Transverse colon (tissue), 4 donors: Measurements from ENCODE around the gene EFEMP2. TPM values are rescaled to one million over a fixed set of nuclear protein-coding genes. Genes with fewer than 3 reads are reported as not detected.

Experiments used
- DNase-seq: peaks from one replicate; pipeline ENCODE4 v3.0.0-alpha.2; 2019
- H3K27ac ChIP-seq, 4 donors: fragments of 200-600 bp; sonication (generic); 2 replicates each; pipeline ENCODE4 v1.5.1; 2016 to 2018; ENCODE audit warnings: inconsistent platforms in 4 of 4
- H3K27me3 ChIP-seq: fragments of 200-600 bp; sonication (generic); 2 replicates; pipeline ENCODE4 v1.5.1; 2017; ENCODE audit warnings: inconsistent platforms
- H3K36me3 ChIP-seq, 4 donors: fragments of 200-600 bp; sonication (generic); 2 replicates each; pipeline ENCODE4 v1.5.1; 2017 to 2019; ENCODE audit warnings: inconsistent platforms in 4 of 4
- H3K4me1 ChIP-seq, 4 donors: fragments of 200-600 bp; sonication (generic); 2 replicates each; pipeline ENCODE4 v1.5.1; 2017 to 2020; ENCODE audit warnings: inconsistent platforms in 4 of 4
- H3K4me3 ChIP-seq, 4 donors: fragments of 200-600 bp; sonication (generic); 1 replicate in 1 of 4; 2 replicates in 3 of 4; pipeline versions ENCODE4 v1.5.1 to v1.6.1; 2017 to 2019; ENCODE audit warnings: inconsistent platforms in 4 of 4
- H3K9me3 ChIP-seq, 2 donors: fragments of 200-600 bp; sonication (generic); 2 replicates each; pipeline ENCODE4 v1.5.1; 2017 to 2019; ENCODE audit warnings: inconsistent platforms in 2 of 2
- CTCF ChIP-seq, 5 experiments: fragments of 200-600 bp in 3 of 5; fragments of 450-650 bp in 2 of 5; sonication (generic) in 3 of 5; IDR thresholded peaks; 1 replicate in 2 of 5; 2 replicates in 3 of 5; pipeline ENCODE4 v1.5.1; 2016 to 2017; ENCODE audit warnings: antibody characterized with exemption in 5 of 5, inconsistent platforms in 3 of 5, mild to moderate bottlenecking in 2 of 5, moderate library complexity in 1 of 5
- EP300 ChIP-seq: sonication (generic); formaldehyde crosslinking; IDR thresholded peaks from one replicate; pipeline ENCODE4 v1.6.1; 2017; ENCODE audit warnings: antibody characterized with exemption, low read depth
- POLR2A ChIP-seq: fragments of 450-650 bp; IDR thresholded peaks from one replicate; pipeline ENCODE4 v1.6.1; 2016; ENCODE audit warnings: antibody characterized with exemption, mild to moderate bottlenecking, moderate library complexity
- POLR2AphosphoS5 ChIP-seq, 3 donors: sonication (generic); formaldehyde crosslinking; IDR thresholded peaks; one replicate each; pipeline ENCODE4 v1.6.1; 2016; ENCODE audit warnings: antibody characterized with exemption in 3 of 3
- WGBS, 2 donors: methylation state at CpG; one replicate each; pipeline ENCODE4 v1.1.5; 2018; ENCODE audit warnings: low coverage in 1 of 2; 5-methylcytosine and 5-hydroxymethylcytosine counted together
- in situ Hi-C, 4 donors: fragments of 200-750 bp; cut with MboI; loops; one replicate each; pipeline versions ENCODE4 v1.15.0 to v1.15.1; 2017; ENCODE audit warnings: low sequenced_read_pairs in 3 of 4, low pct_ligation_motif_present in 1 of 4, low pct_unique_long_range_greater_than_20kb in 1 of 4
- intact Hi-C: fragments of 100-400 bp; cut with DNase I; formaldehyde crosslinking; loops from one replicate; pipeline ENCODE4 v1.15.1; 2023; ENCODE audit warnings: low total_unique reads
- total RNA-seq, 4 donors: library from RNA; depleted of rRNA; stranded (reverse); fragments of >200 nt; gene quantifications; one replicate each; pipeline ENCODE4 v1.1.0, GENCODE V29; 2016

The EFEMP2 gene
- 10 to 100 TPM; 15.2 to 34.4 (median 25.1) TPM for total RNA-seq

DNA sequence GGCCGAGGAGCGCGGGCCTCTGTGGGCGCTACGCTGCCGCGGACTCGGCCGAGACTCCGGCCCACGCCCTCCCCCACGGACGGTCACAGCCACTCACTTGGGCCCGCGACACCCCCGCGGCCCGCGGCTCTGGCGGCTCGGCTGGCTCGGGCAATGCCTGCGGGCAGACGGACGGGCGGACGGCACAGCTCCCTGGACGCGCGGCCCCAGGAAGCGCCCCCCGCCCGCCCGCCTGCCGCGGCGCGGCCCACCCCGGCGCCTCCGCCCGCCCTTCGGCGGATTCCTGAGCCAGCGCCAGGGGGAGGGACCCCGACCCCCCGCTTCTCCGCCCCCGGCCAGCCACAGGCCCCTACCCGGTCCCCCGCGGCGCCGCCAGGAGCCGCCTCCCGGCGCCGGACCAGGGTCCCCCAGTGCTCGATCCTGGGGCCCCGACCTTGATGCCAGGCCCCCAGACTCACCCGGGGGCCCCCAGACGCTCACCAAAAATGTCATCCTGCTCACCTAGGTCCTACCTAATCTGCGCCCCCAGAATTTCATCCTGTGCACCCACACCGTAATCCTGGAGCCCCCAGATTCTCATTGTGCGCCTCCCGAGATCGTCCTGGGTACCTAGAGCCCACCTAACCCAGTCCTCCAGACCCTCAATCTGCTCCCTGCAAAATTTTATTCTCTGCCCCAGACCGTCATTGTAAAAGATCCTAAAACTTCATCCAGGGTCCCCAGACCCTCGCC lies at the start of gene EFEMP2:
Gene EFEMP2, minus strand, starts transcription at position 215 of the 732 bp plus-strand sequence. CDS start 446 bp downstream, outside the sequence.
- no peak for TF ChIP-seq CTCF (IDR thresholded peaks at IDR 0.05)
- no peak for TF ChIP-seq POLR2AphosphoS5 (IDR thresholded peaks at IDR 0.05)
- TF ChIP-seq EP300, result no peak
- no peak for TF ChIP-seq POLR2A
- Histone ChIP-seq H3K27me3 (no peaks in the 10 kb centered on the region), H3K27ac (peak within 1 kb of the TSS; percentile 88 to 92 (median 90)), H3K4me3 (peak within 1 kb of the TSS; percentile 36 to 63 (median 50)), H3K36me3 (no peaks in the 10 kb centered on the region), H3K9me3 (no peaks in the 10 kb centered on the region), H3K4me1 (peaks cover 9 to 37% (median 20%) of the 10 kb centered on the region in 4 donors)
- in situ Hi-C loops, result loop anchor here in 1 of 4 donors (10.0 kb wide), 1 partner anchor 122 kb away; no protein-coding TSS in a partner anchor
- WGBS, 2 donors, result 0 to 3% methylated on average over 2 to 12 of the region's 69 CpGs
- intact Hi-C loops, result loop anchor here (2.0 kb wide), 1 partner anchor 14 kb away; the partner anchor contains the start of gene CFL1
- no peak for DNase-seq

- Histone ChIP-seq H3K4me1 (peaks cover 22 to 28% (median 27%) of the 10 kb centered on the region in 4 donors), H3K27ac (no peak overlapping the region), H3K4me3 (no peak overlapping the region), H3K9me3 (no peaks in the 10 kb centered on the region), H3K27me3 (no peaks in the 10 kb centered on the region), H3K36me3 (peaks cover 0 to 6% (median 2%) of the 10 kb centered on the region in 4 donors)
- intact Hi-C loops (no loop called here), in situ Hi-C loops (no loop called here)
- TF ChIP-seq POLR2A (no peak), POLR2AphosphoS5 (IDR thresholded peaks at IDR 0.05) (no peak), EP300 (no peak), CTCF (IDR thresholded peaks at IDR 0.05) (no peak)
- no peak for DNase-seq
- WGBS, 2 donors, result 93% methylated on average over 10 of the region's 10 CpGs; no CpG with 5 or more reads in 1 of the 2 donors
Observed at GRCh38 chr11:65921876-65922275, 49.3 kb upstream of the EFEMP2 start.

GRCh38 chr11:65921033-65921555 lies 48.5 kb upstream of the EFEMP2 start:
- Histone ChIP-seq H3K36me3 (peaks cover 0 to 6% (median 2%) of the 10 kb centered on the region in 4 donors), H3K9me3 (no peaks in the 10 kb centered on the region), H3K4me1 (peaks cover 27 to 36% (median 34%) of the 10 kb centered on the region in 4 donors), H3K27ac (no peak overlapping the region), H3K27me3 (no peaks in the 10 kb centered on the region), H3K4me3 (peak overlapping the region in 1 of 4 donors; percentile 86)
- DNase-seq, result no peak
- intact Hi-C loops (no loop called here), in situ Hi-C loops (no loop called here)
- TF ChIP-seq POLR2AphosphoS5 (IDR thresholded peaks at IDR 0.05) (no peak), CTCF (IDR thresholded peaks at IDR 0.05) (no peak), POLR2A (no peak), EP300 (no peak)
- WGBS, 2 donors, result 83% methylated on average over 12 of the region's 12 CpGs; no CpG with 5 or more reads in 1 of the 2 donors

GRCh38 chr11:65920372-65920802 lies 47.8 kb upstream of the EFEMP2 start:
- peaks cover 32 to 42% (median 40%) of the 10 kb centered on the region in 4 donors for H3K4me1 ChIP-seq
- peaks cover 0 to 6% (median 2%) of the 10 kb centered on the region in 4 donors for H3K36me3 ChIP-seq
- TF ChIP-seq EP300, result no peak
- TF ChIP-seq POLR2A, result no peak
- TF ChIP-seq POLR2AphosphoS5 (IDR thresholded peaks at IDR 0.05), result no peak
- no peaks in the 10 kb centered on the region for H3K27me3 ChIP-seq
- H3K4me3 ChIP-seq, result peak overlapping the region; percentile 77 to 98 (median 91)
- in situ Hi-C loops, result no loop called here
- WGBS, 2 donors, result 29 to 44% methylated on average over 2 to 15 of the region's 15 CpGs
- peak; percentile 29 for DNase-seq
- H3K27ac ChIP-seq, result peak overlapping the region; percentile 89 to 97 (median 95)
- H3K9me3 ChIP-seq, result no peaks in the 10 kb centered on the region
- intact Hi-C loops, result no loop called here
